Vagina (tissue), 2 donors: Measurements from ENCODE around the gene BRSK2. TPM values are rescaled to one million over a fixed set of nuclear protein-coding genes. Genes with fewer than 3 reads are reported as not detected.

Source experiments
- DNase-seq, 2 donors: peaks; one replicate each; pipeline ENCODE4 v3.0.0-alpha.2; 2017; ENCODE audit errors: extremely low spot score in 2 of 2
- H3K27ac ChIP-seq: fragments of 200-600 bp; sonication (generic); one replicate; pipeline ENCODE4 v1.5.1; 2019
- H3K27me3 ChIP-seq: fragments of 200-600 bp; sonication (generic); one replicate; pipeline ENCODE4 v1.5.1; 2019
- H3K36me3 ChIP-seq, 2 donors: fragments of 200-600 bp; sonication (generic); one replicate each; pipeline ENCODE4 v1.5.1; 2017 to 2019
- H3K4me1 ChIP-seq: fragments of 200-600 bp; sonication (generic); one replicate; pipeline ENCODE4 v1.5.1; 2019
- H3K4me3 ChIP-seq, 2 donors: fragments of 200-600 bp; sonication (generic); 1 replicate in 1 of 2; 2 replicates in 1 of 2; pipeline ENCODE4 v1.5.1; 2016 to 2019
- H3K9me3 ChIP-seq: fragments of 200-600 bp; sonication (generic); one replicate; pipeline ENCODE4 v1.5.1; 2019
- POLR2A ChIP-seq, 2 donors: fragments of 450-650 bp; IDR thresholded peaks; one replicate each; pipeline ENCODE4 v1.6.1; 2017; ENCODE audit warnings: antibody characterized with exemption in 2 of 2, mild to moderate bottlenecking in 2 of 2, moderate library complexity in 2 of 2
- POLR2AphosphoS5 ChIP-seq, 2 donors: sonication (generic); formaldehyde crosslinking; IDR thresholded peaks; one replicate each; pipeline ENCODE4 v1.9.0; 2017; ENCODE audit warnings: antibody characterized with exemption in 2 of 2, mild to moderate bottlenecking in 2 of 2, low read depth in 1 of 2; ENCODE audit not compliant: insufficient read depth in 1 of 2
- intact Hi-C: fragments of 100-400 bp; cut with DNase I; formaldehyde crosslinking; loops from one replicate; pipeline ENCODE4 v1.15.1; 2023
- total RNA-seq: library from RNA; depleted of rRNA; stranded (reverse); fragments of >200 nt; gene quantifications from one replicate; pipeline ENCODE4 v1.2.3, GENCODE V29; 2016
- TF ChIP-seq, protein P1 (sequence below), 3 experiments: fragments of 450-650 bp in 2 of 3; fragments of 200-600 bp in 1 of 3; sonication (generic) in 1 of 3; IDR thresholded peaks; one replicate each; pipeline ENCODE4 v1.5.1; 2017 to 2019; ENCODE audit warnings: antibody characterized with exemption in 3 of 3, mild to moderate bottlenecking in 2 of 3, moderate library complexity in 2 of 3

The BRSK2 gene
- total RNA-seq, 1 donor from 2014 or later: 3.9 TPM

DNA sequence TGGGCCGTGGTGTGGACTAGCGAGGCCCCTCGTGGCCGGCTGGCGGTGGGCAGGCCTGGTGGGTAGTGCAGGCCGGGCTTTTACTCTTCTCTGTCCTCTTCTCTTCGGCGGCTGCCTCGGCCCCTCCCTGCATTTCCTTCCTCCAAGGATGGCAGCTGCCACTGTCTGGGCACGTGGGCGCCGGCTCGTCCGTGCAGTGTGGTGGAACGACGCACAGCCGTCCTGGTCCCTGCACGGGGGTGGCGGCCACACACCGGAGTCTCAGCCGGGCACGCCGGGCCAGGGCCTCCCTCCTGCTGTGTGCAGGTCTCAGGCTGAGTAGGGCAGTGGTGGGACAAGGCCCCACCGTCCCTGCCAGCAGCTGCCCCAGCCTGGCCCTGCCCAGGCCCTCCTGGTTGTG, 59.1 kb downstream of the BRSK2 start:
- no peaks in the 10 kb centered on the region for H3K27me3 ChIP-seq
- intact Hi-C loops: loop anchor here (10.0 kb wide), 1 partner anchor 364 kb away; no protein-coding TSS in a partner anchor

DNA sequence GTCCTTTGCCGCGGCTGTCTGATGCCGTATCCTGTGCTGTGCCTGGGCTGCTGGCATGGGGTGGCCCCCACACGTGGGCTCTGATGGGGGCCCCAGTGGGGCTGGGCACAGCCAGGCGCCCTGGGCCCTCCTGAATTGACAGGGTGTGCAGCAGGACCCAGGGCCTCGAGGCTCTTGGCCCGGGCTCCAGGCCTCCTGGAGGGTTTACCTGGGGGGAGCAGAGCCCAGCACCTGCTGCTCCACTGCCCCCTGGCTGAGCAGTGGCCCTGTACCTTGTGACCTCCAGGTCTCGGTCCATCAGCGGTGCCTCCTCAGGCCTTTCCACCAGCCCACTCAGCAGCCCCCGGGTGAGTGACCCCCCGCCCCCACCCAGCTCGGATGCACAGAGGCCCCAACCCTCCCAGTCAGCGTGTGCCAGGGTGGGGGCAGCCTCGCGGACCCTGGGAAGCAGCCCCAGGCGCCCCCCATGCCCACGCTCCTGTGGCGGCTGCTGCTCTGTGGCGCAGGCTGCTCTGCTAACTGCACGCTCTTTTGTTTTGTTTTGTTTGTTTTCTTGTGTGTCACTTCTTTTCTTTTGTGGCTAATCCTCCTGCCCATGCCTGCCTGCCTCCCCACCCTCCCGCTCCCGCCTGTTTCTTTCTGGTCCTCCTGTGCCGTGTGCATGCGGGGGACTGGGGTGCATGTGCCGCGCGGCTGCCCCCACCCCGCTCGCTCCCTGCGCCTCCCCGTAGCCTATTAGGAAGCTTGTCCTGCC, 59.9 kb downstream of the BRSK2 start:
- no peaks in the 10 kb centered on the region for H3K4me1 ChIP-seq
- H3K4me3 ChIP-seq: no peak overlapping the region
- H3K27ac ChIP-seq: no peak overlapping the region
- no peak for DNase-seq
- no peaks in the 10 kb centered on the region for H3K27me3 ChIP-seq
- no peaks in the 10 kb centered on the region for H3K9me3 ChIP-seq
- H3K36me3 ChIP-seq: no peaks in the 10 kb centered on the region
- TF ChIP-seq, protein P1, sequence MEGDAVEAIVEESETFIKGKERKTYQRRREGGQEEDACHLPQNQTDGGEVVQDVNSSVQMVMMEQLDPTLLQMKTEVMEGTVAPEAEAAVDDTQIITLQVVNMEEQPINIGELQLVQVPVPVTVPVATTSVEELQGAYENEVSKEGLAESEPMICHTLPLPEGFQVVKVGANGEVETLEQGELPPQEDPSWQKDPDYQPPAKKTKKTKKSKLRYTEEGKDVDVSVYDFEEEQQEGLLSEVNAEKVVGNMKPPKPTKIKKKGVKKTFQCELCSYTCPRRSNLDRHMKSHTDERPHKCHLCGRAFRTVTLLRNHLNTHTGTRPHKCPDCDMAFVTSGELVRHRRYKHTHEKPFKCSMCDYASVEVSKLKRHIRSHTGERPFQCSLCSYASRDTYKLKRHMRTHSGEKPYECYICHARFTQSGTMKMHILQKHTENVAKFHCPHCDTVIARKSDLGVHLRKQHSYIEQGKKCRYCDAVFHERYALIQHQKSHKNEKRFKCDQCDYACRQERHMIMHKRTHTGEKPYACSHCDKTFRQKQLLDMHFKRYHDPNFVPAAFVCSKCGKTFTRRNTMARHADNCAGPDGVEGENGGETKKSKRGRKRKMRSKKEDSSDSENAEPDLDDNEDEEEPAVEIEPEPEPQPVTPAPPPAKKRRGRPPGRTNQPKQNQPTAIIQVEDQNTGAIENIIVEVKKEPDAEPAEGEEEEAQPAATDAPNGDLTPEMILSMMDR (IDR thresholded peaks at IDR 0.05): no peak
- no peak for TF ChIP-seq POLR2A (IDR thresholded peaks at IDR 0.05)
- no peak for TF ChIP-seq POLR2AphosphoS5 (IDR thresholded peaks at IDR 0.05; ENCODE audit: insufficient read depth in 1 of 2, low read depth in 1 of 2)
- intact Hi-C loops: loop anchor here (10.0 kb wide), 1 partner anchor 365 kb away; no protein-coding TSS in a partner anchor

More for the DNA sequence above, 59.1 kb downstream of the BRSK2 start:
- no peak overlapping the region for H3K4me3 ChIP-seq
- no peak for TF ChIP-seq POLR2A (IDR thresholded peaks at IDR 0.05)
- H3K36me3 ChIP-seq: no peaks in the 10 kb centered on the region
- no peaks in the 10 kb centered on the region for H3K4me1 ChIP-seq
- DNase-seq: no peak
- no peak overlapping the region for H3K27ac ChIP-seq
- no peaks in the 10 kb centered on the region for H3K9me3 ChIP-seq

DNA sequence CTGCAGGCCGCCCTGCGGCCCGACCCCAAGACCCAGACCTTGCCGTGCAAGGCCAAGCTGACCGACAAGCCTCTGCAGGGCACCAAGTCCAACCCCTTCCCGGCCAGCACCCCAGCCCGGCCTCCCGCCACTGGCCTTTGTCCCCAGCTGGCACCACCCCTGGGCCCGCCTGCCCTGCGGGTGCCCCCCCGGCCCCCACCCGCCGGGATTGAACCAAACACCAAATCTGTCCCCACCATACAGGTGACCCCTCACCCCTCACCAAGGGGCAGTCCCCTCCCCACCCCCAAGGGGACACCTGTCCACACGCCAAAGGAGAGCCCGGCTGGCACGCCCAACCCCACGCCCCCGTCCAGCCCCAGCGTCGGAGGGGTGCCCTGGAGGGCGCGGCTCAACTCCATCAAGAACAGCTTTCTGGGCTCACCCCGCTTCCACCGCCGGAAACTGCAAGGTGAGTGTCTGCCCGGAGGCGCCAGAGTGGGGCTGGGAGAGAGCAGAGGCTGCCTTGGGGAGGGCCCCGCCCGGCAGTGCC, 60.7 kb downstream of the BRSK2 start:
- Histone ChIP-seq H3K9me3 (no peaks in the 10 kb centered on the region), H3K4me1 (no peaks in the 10 kb centered on the region), H3K36me3 (no peaks in the 10 kb centered on the region), H3K27me3 (no peaks in the 10 kb centered on the region), H3K27ac (no peak overlapping the region), H3K4me3 (no peak overlapping the region)
- intact Hi-C loops: no loop called here
- DNase-seq: no peak
- TF ChIP-seq POLR2AphosphoS5 (IDR thresholded peaks at IDR 0.05; ENCODE audit: insufficient read depth in 1 of 2, low read depth in 1 of 2) (no peak), POLR2A (IDR thresholded peaks at IDR 0.05) (no peak)
- TF ChIP-seq, protein P1 (IDR thresholded peaks at IDR 0.05): no peak

DNA sequence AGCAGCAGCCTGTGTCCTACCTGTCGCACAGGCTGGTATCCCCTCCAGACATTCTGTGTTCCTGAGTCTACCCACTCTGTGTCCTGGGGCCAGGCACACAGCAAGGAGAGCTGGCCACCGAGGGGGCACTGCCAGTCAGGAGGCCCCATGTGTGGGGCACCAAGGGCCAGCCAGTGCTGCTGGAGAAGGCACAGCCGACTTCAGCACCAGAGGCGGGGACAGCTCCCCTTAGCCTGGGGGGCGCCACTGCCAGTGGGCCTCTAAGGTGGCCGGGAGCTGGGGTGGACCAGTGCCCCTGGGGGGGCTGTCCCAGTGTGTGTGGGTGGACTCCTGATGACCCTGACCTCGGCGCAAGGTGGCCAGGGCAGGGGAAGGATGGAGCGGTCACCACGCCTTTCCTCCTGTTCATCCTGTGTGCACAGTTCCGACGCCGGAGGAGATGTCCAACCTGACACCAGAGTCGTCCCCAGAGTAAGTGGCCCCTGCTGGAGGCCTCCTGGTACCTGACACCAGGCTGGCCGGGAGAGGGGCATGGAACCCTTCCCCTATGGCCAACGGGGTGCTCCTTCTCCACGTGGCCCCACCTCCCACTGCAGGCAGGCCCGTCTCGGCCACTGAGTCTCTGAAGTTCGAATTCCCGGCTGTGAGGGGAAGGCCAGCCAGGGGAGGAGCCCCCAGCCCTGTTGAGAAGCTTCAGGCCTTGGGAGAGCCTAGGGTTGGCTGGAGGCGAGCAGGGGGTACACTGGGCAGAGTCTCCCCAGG, 61.4 kb downstream of the BRSK2 start:
- no peaks in the 10 kb centered on the region for H3K36me3 ChIP-seq
- DNase-seq: no peak
- H3K27ac ChIP-seq: no peak overlapping the region
- intact Hi-C loops: no loop called here
- no peak overlapping the region for H3K4me3 ChIP-seq
- no peaks in the 10 kb centered on the region for H3K4me1 ChIP-seq
- H3K27me3 ChIP-seq: no peaks in the 10 kb centered on the region
- no peak for TF ChIP-seq POLR2A (IDR thresholded peaks at IDR 0.05)
- TF ChIP-seq, protein P1 (IDR thresholded peaks at IDR 0.05): no peak
- TF ChIP-seq POLR2AphosphoS5 (IDR thresholded peaks at IDR 0.05; ENCODE audit: insufficient read depth in 1 of 2, low read depth in 1 of 2): no peak
- H3K9me3 ChIP-seq: no peaks in the 10 kb centered on the region

DNA sequence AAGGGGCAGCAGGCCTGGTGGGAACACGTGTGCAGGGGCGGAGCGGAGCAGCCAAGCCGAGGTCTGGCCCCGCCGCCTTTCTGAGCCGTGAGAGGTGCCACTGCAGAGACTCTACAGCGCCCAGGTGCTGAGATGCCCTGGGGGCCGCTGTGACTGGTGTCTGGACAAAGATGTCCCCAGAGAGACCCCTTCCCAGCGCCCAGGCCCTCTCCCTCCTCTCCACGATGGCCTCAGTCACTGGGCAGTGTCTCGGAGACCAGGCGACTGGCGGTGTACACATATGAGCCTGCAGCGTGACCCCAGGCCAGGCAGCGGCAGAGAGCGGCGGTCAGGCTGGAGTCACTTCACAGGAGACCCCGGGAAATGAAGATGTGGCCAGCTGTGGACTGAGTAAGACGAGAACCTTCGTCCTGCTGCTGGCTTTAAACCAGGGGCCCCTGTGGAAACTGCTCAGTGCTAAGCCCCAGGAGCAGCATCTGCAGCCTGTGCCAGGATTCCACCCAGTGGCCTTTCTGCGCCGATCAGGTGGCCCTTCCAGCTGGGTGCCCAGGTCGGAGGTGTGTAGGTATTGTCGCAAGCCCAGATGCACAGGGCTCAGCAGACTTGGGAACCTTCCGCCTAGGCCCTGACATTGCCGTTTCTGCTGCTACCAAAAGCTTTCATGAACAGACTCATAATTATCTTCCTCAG, 62.2 kb downstream of the BRSK2 start:
- DNase-seq: no peak
- Histone ChIP-seq H3K4me1 (no peaks in the 10 kb centered on the region), H3K4me3 (no peak overlapping the region), H3K36me3 (no peaks in the 10 kb centered on the region), H3K27me3 (no peaks in the 10 kb centered on the region), H3K9me3 (no peaks in the 10 kb centered on the region), H3K27ac (no peak overlapping the region)
- intact Hi-C loops: no loop called here
- no peak for TF ChIP-seq POLR2A (IDR thresholded peaks at IDR 0.05)
- TF ChIP-seq POLR2AphosphoS5 (IDR thresholded peaks at IDR 0.05; ENCODE audit: insufficient read depth in 1 of 2, low read depth in 1 of 2): no peak
